ENCODE data around the gene SEPTIN5. TPM values are rescaled to one million over a fixed set of nuclear protein-coding genes. Genes with fewer than 3 reads are reported as not detected.

SEPTIN5 gene
- total and polyA plus RNA-seq, 7 donors, result 3.7 to 10.9 (median 7.0) TPM

- Histone ChIP-seq H3K4me3 (no peak overlapping the region), H3K27ac (no peak overlapping the region), H3K27me3 (ENCODE audit: insufficient read depth in 3 of 3, low read length in 2 of 3) (peaks cover 0 to 4% (median 0%) of the 10 kb centered on the region in 3 donors), H3K36me3 (ENCODE audit: insufficient read depth in 1 of 2, low read depth in 1 of 2) (no peaks in the 10 kb centered on the region), H3K9me3 (no peaks in the 10 kb centered on the region), H3K4me1 (peaks cover 24% of the 10 kb centered on the region)
- DNase-seq (no peak), ATAC-seq (no peak)
- intact Hi-C loops (cut with DNase I), result no loop called here
- 79 to 94% (median 93%) methylated on average over 6 of the region's 6 CpGs for WGBS, 3 donors
- TF ChIP-seq CTCF (IDR thresholded peaks at IDR 0.05), result no peak
These were observed 3.6 kb upstream of the SEPTIN5 start for GRCh38 chr22:19710769-19711106.

GRCh38 chr22:19713245-19713644, 1.1 kb upstream of the SEPTIN5 start:
- H3K27me3 ChIP-seq (ENCODE audit: insufficient read depth in 3 of 3, low read length in 2 of 3), result peaks cover 0 to 4% (median 0%) of the 10 kb centered on the region in 3 donors
- DNase-seq (peak; percentile 9 to 44), ATAC-seq (no peak)
- 89 to 95% (median 92%) methylated on average over 13 of the region's 13 CpGs for WGBS, 3 donors
- TF ChIP-seq CTCF (IDR thresholded peaks at IDR 0.05), result no peak
- H3K9me3 ChIP-seq, result no peaks in the 10 kb centered on the region
- H3K36me3 ChIP-seq (ENCODE audit: insufficient read depth in 1 of 2, low read depth in 1 of 2), result no peaks in the 10 kb centered on the region
- peaks cover 21% of the 10 kb centered on the region for H3K4me1 ChIP-seq
- intact Hi-C loops (cut with DNase I), result no loop called here
- H3K4me3 ChIP-seq, result no peak overlapping the region
- no peak overlapping the region for H3K27ac ChIP-seq

- 21 to 27% (median 24%) methylated on average over 28 to 38 of the region's 38 CpGs for WGBS, 3 donors
- peak; percentile 43 to 56 for DNase-seq
- peak overlapping the region; percentile 70 for H3K4me3 ChIP-seq
- TF ChIP-seq CTCF (IDR thresholded peaks at IDR 0.05), result no peak
- H3K27me3 ChIP-seq (ENCODE audit: insufficient read depth in 3 of 3, low read length in 2 of 3), result peaks cover 0 to 8% (median 0%) of the 10 kb centered on the region in 3 donors
- H3K9me3 ChIP-seq, result no peaks in the 10 kb centered on the region
- no peak overlapping the region for H3K27ac ChIP-seq
- peaks cover 20% of the 10 kb centered on the region for H3K4me1 ChIP-seq
- H3K36me3 ChIP-seq (ENCODE audit: insufficient read depth in 1 of 2, low read depth in 1 of 2), result no peaks in the 10 kb centered on the region
- intact Hi-C loops (cut with DNase I), result no loop called here
- peak in 2 of 4 donors; percentile 6 to 13 for ATAC-seq
These were observed 522 bp upstream of the SEPTIN5 start for GRCh38 chr22:19713650-19714311.

GRCh38 chr22:19715188-19715930, 1.1 kb downstream of the SEPTIN5 start:
- H3K27ac ChIP-seq, result no peak overlapping the region
- no peaks in the 10 kb centered on the region for H3K9me3 ChIP-seq
- DNase-seq (peak in 1 of 2 donors; percentile 8), ATAC-seq (no peak)
- intact Hi-C loops (cut with DNase I), result no loop called here
- peak overlapping the region; percentile 70 for H3K4me3 ChIP-seq
- 89 to 93% (median 91%) methylated on average over 4 of the region's 4 CpGs for WGBS, 3 donors
- H3K27me3 ChIP-seq (ENCODE audit: insufficient read depth in 3 of 3, low read length in 2 of 3), result peaks cover 0 to 9% (median 2%) of the 10 kb centered on the region in 3 donors
- H3K36me3 ChIP-seq (ENCODE audit: insufficient read depth in 1 of 2, low read depth in 1 of 2), result no peaks in the 10 kb centered on the region
- no peak for TF ChIP-seq CTCF (IDR thresholded peaks at IDR 0.05)
- peaks cover 8% of the 10 kb centered on the region for H3K4me1 ChIP-seq
